ENCODE measurements around the gene AKR7A3.
"Not testable (repeated sequence)": the region's sequence is repeated elsewhere in the genome, so short reads cannot be mapped to it uniquely, and the experiment has no call there.

Gene AKR7A3

GRCh38 chr1:19257178-19257914 is 31.2 kb downstream of the AKR7A3 start:
- no peak for TF ChIP-seq CTCF (IDR thresholded peaks at IDR 0.05)
- H3K36me3 ChIP-seq = peaks cover 16% of the 10 kb centered on the region
- H3K27ac ChIP-seq = no peak overlapping the region
- no peaks in the 10 kb centered on the region for H3K27me3 ChIP-seq
- peaks cover 2 to 3% of the 10 kb centered on the region in 2 experiments for H3K4me1 ChIP-seq (ENCODE audit: control insufficient read depth in 1 of 2, insufficient read depth in 1 of 2, low read depth in 1 of 2, low read length in 1 of 2)
- no peaks in the 10 kb centered on the region for H3K9me3 ChIP-seq
- H3K4me3 ChIP-seq (ENCODE audit: low read depth in 1 of 2, low read length in 1 of 2) = no peak overlapping the region

DNA sequence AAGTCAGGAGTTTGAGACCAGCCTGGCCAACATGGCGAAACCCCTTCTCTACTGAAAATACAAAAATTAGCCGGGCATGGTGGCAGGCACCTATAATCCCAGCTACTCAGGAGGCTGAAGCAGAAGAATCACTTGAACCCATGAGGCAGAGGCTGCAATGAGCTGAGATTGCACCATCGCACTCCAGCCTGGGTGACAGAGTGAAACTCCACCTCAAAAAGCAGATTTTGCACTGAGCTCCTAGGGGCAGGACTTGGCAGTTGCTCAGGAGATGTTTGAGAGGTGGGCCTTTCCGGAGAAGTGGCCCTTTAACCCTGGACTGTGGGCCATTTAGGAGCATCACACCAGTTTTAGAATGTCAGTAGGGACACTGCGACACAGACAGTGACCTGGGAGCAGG is 32.3 kb downstream of the AKR7A3 start:
- not testable (repeated sequence) for H3K27ac ChIP-seq; H3K4me3 ChIP-seq (ENCODE audit: low read depth in 1 of 2, low read length in 1 of 2); H3K27me3 ChIP-seq; H3K9me3 ChIP-seq
- Histone ChIP-seq H3K36me3 (peaks cover 16% of the 10 kb centered on the region), H3K4me1 (ENCODE audit: control insufficient read depth in 1 of 2, insufficient read depth in 1 of 2, low read depth in 1 of 2, low read length in 1 of 2) (peaks cover 8 to 10% of the 10 kb centered on the region in 2 experiments)

DNA sequence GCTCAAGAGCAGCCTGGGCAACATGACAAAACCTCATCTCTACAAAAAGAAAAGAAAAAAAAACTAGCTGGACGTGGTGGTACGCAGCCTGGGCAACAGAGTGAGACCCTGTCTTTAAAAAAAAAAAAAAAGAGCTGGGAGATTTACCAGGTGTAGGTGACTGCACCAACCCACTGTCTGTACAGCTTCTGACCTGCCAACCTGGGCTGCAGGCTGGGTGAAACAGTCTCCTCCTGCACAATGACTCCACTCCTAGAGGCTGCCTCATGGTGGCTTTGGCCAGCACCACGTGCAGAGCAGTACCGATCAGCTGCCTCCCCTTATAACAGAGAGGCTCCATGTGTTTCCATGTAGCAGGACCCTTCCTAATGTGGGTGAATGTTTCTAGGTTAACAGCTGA is 33.3 kb downstream of the AKR7A3 start:
- Histone ChIP-seq H3K27me3 (no peaks in the 10 kb centered on the region), H3K36me3 (peaks cover 16% of the 10 kb centered on the region), H3K4me1 (ENCODE audit: control insufficient read depth in 1 of 2, insufficient read depth in 1 of 2, low read depth in 1 of 2, low read length in 1 of 2) (peaks cover 16 to 17% of the 10 kb centered on the region in 2 experiments), H3K4me3 (ENCODE audit: low read depth in 1 of 2, low read length in 1 of 2) (no peak overlapping the region), H3K27ac (no peak overlapping the region), H3K9me3 (no peaks in the 10 kb centered on the region)
- no peak for TF ChIP-seq CTCF (IDR thresholded peaks at IDR 0.05)

DNA sequence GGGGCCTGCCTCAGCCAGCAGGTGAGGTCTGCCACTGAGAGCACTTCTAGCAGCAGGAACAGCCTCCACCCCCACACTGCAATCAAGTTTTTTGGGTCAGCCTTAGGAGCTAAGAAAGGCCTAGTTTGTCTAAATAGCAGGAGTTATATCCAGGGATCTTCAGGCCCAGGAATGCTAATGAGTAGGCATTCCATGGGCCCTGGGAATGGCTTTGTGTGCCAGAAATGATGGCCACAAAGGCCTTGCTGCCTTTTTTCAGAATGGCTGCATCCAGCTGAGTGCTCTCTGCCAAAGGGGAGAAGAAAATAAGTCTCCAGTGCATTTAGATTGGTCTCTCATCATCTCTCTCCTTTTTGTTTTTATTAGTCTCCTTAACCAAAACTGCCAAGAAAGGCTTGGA is 34.2 kb downstream of the AKR7A3 start:
- H3K4me3 ChIP-seq (ENCODE audit: low read depth in 1 of 2, low read length in 1 of 2) = no peak overlapping the region
- H3K27ac ChIP-seq = no peak overlapping the region
- peaks cover 16 to 17% of the 10 kb centered on the region in 2 experiments for H3K4me1 ChIP-seq (ENCODE audit: control insufficient read depth in 1 of 2, insufficient read depth in 1 of 2, low read depth in 1 of 2, low read length in 1 of 2)
- H3K27me3 ChIP-seq = no peaks in the 10 kb centered on the region
- TF ChIP-seq CTCF (IDR thresholded peaks at IDR 0.05) = no peak
- no peaks in the 10 kb centered on the region for H3K9me3 ChIP-seq
- peaks cover 14% of the 10 kb centered on the region for H3K36me3 ChIP-seq

- TF ChIP-seq CTCF (IDR thresholded peaks at IDR 0.05) = peak; percentile 33
- Histone ChIP-seq H3K27me3 (no peaks in the 10 kb centered on the region), H3K36me3 (no peaks in the 10 kb centered on the region), H3K9me3 (no peaks in the 10 kb centered on the region), H3K27ac (peak within 1 kb of the TSS; percentile 88), H3K4me1 (ENCODE audit: control insufficient read depth in 1 of 2, insufficient read depth in 1 of 2, low read depth in 1 of 2, low read length in 1 of 2) (peaks cover 16 to 17% of the 10 kb centered on the region in 2 experiments), H3K4me3 (ENCODE audit: low read depth in 1 of 2, low read length in 1 of 2) (peak within 1 kb of the TSS; percentile 76 to 87)
These were observed 37.0 kb downstream of the AKR7A3 start, which contains the start of the genes EMC1 and MRTO4 for GRCh38 chr1:19251305-19252196. Gene EMC1 (minus strand): TSS chr1:19251524. CDS start chr1:19251509, 15 bp downstream. Gene MRTO4 (plus strand): TSS chr1:19251805. CDS start chr1:19251836, 31 bp downstream.
